NB4 (cell line): ENCODE measurements around the gene KRT77.

ENCODE experiments used
- DNase-seq: peaks from one replicate; pipeline ENCODE4 v3.0.0; 2010; ENCODE audit warnings: low read depth
- H3K4me3 ChIP-seq: one replicate; pipeline ENCODE4 v1.5.1; 2011; ENCODE audit warnings: mild to moderate bottlenecking, low read depth, low read length, moderate library complexity
- MYC ChIP-seq: IDR thresholded peaks from 2 replicates; pipeline ENCODE4 v1.6.1; 2011; ENCODE audit warnings: low read depth, low read length
- POLR2A ChIP-seq: IDR thresholded peaks from 2 replicates; pipeline ENCODE4 v1.6.1; 2011; ENCODE audit warnings: mild to moderate bottlenecking; ENCODE audit not compliant: insufficient read length; ENCODE audit errors: extremely low read depth
- TF ChIP-seq, protein P1 (sequence below): IDR thresholded peaks from 2 replicates; pipeline ENCODE4 v1.6.1; 2011; ENCODE audit warnings: low read depth, low read length
- TF ChIP-seq, protein P2 (sequence below): IDR thresholded peaks from one replicate; pipeline ENCODE4 v1.5.1; 2012; ENCODE audit warnings: low read depth, low read length

KRT77 gene

DNA sequence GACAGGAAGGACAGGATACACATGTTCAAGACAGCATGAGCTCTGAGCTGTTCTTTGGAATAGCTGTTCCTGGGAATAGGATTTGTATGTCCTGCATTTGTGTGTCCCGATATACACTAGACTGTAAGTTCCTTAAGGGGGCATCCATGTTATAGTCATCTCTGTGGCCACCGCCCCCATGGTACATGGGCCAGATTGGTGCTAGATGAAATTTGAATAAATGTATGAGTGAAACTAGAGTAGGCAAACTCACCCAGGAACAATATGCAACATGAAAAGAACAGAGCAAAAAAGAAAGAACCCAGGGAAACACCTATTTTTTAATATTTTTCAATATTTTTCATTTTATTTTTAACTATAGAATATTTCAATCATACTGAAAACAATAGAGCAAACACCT is 25.1 kb upstream of the KRT77 start:
- H3K4me3 ChIP-seq, result no peak overlapping the region
- TF ChIP-seq, protein P1, sequence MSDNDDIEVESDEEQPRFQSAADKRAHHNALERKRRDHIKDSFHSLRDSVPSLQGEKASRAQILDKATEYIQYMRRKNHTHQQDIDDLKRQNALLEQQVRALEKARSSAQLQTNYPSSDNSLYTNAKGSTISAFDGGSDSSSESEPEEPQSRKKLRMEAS, result no peak
- TF ChIP-seq MYC (no peak), POLR2A (no peak)
- no peak for DNase-seq

GRCh38 chr12:52727037-52727436 is 23.7 kb upstream of the KRT77 start:
- no peak for DNase-seq
- TF ChIP-seq, protein P2, sequence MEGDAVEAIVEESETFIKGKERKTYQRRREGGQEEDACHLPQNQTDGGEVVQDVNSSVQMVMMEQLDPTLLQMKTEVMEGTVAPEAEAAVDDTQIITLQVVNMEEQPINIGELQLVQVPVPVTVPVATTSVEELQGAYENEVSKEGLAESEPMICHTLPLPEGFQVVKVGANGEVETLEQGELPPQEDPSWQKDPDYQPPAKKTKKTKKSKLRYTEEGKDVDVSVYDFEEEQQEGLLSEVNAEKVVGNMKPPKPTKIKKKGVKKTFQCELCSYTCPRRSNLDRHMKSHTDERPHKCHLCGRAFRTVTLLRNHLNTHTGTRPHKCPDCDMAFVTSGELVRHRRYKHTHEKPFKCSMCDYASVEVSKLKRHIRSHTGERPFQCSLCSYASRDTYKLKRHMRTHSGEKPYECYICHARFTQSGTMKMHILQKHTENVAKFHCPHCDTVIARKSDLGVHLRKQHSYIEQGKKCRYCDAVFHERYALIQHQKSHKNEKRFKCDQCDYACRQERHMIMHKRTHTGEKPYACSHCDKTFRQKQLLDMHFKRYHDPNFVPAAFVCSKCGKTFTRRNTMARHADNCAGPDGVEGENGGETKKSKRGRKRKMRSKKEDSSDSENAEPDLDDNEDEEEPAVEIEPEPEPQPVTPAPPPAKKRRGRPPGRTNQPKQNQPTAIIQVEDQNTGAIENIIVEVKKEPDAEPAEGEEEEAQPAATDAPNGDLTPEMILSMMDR, result no peak
- TF ChIP-seq, protein P1, result no peak
- TF ChIP-seq POLR2A (no peak), MYC (no peak)
- H3K4me3 ChIP-seq, result no peak overlapping the region

DNA sequence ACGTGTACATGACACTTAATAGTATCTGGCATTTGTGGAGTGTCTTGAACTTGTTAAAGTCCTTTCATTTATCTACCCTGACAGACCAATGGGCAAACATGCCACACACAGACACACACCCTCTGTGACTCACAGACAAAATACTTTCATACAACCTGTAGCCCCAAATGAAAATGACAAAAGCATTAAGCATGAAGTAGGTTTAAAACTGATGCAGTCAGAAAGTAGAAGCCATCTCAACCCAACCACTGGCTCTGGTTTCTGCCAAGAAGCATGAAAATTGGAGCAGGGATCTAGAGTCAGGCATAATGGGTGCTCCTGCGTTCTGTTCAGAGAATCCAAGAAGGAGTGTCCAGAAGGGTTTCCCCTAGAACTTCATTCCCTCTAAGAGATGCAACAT is 23.1 kb upstream of the KRT77 start:
- TF ChIP-seq POLR2A (no peak), MYC (no peak)
- TF ChIP-seq, protein P2, result no peak
- TF ChIP-seq, protein P1, result no peak

DNA sequence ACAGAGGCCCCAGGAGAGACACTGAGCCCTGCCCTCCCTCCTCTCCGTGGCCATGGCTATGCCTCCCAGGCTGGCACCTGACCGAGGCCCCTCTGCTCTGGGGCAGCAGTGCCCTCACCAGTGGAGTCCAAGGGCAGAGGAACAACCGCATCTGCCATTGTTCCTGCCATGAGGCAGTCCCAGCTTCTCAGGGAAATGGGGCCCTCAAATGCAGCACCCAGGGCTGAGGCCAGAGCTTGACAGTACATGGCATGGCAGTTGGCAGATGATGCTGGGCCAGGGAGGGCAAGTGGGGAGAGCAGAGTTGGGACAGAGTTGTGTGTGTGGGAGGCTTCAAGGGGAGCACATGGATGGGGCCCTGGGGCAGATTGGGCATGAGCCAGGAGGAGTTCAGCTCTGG is 21.1 kb upstream of the KRT77 start:
- DNase-seq, result no peak
- H3K4me3 ChIP-seq, result no peak overlapping the region
- TF ChIP-seq, protein P2, result no peak
- TF ChIP-seq POLR2A (no peak), MYC (no peak)
- TF ChIP-seq, protein P1, result no peak

More for the DNA sequence above, 23.1 kb upstream of the KRT77 start:
- H3K4me3 ChIP-seq, result no peak overlapping the region
- DNase-seq, result no peak

DNA sequence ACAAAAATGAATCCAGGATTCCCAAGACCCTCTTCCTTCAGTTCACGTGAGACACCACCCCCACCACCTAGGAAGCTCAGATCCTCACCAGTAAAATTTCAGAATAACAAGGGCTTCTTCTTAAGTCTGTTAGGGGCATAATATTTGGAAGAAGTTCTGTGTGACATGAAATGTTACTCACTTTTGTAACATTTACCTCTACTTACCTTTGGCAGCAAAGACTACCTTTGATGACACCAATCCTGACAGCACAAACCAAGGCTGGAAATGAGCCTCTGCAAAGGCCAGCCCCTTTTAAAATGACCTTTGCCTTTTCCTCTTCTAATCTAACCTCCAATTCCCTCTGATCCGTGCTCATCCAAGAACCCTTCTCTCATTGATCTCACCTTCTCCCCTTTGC is 19.4 kb upstream of the KRT77 start:
- no peak for DNase-seq
- TF ChIP-seq, protein P1, result no peak
- TF ChIP-seq MYC, result no peak
- no peak for TF ChIP-seq POLR2A
- TF ChIP-seq, protein P2, result no peak
- H3K4me3 ChIP-seq, result no peak overlapping the region

- peak; percentile 14 for DNase-seq
- no peak overlapping the region for H3K4me3 ChIP-seq
- no peak for TF ChIP-seq MYC
- TF ChIP-seq, protein P1, result no peak
- TF ChIP-seq, protein P2, result no peak
- no peak for TF ChIP-seq POLR2A
Observed at GRCh38 chr12:52721838-52722470, 18.6 kb upstream of the KRT77 start.
